Cerebellar nuclear complex (tissue), 1 donor: ENCODE data around the gene NPIPA5.
A peak's percentile ranks its signal among the peaks of the same experiment; 100 is the strongest.
"Not testable (repeated sequence)": the region's sequence is repeated elsewhere in the genome, so short reads cannot be mapped to it uniquely, and the experiment has no call there.

Experiments used
- DNase-seq, 2 experiments: peaks; one replicate each; lab custom pipeline; 2025; lab: John Stamatoyannopoulos, UW

NPIPA5 gene

GRCh38 chr16:15378194-15378593 lies at the start of gene NPIPA5:
NPIPA5 (minus strand) TSS chr16:15378294; CDS start chr16:15378294, 0 bp downstream.
- DNase-seq = not testable (repeated sequence)

- DNase-seq = no peak
These were observed 49.6 kb upstream of the NPIPA5 start for GRCh38 chr16:15427648-15428239.

- DNase-seq = no peak
These were observed 48.7 kb upstream of the NPIPA5 start for GRCh38 chr16:15426796-15427195.

GRCh38 chr16:15425861-15426260 lies 47.8 kb upstream of the NPIPA5 start:
- DNase-seq = no peak

- no peak for DNase-seq
These were observed 44.1 kb upstream of the NPIPA5 start for GRCh38 chr16:15422222-15422621.

GRCh38 chr16:15421696-15422095 lies 43.6 kb upstream of the NPIPA5 start:
- not testable (repeated sequence) for DNase-seq

- DNase-seq = no peak
These were observed 40.1 kb upstream of the NPIPA5 start for GRCh38 chr16:15418206-15418605.

- DNase-seq = no peak
These were observed 39.1 kb upstream of the NPIPA5 start for GRCh38 chr16:15417197-15417596.

- no peak for DNase-seq
These were observed 37.5 kb upstream of the NPIPA5 start for GRCh38 chr16:15415511-15415985.

- DNase-seq = not testable (repeated sequence)
These were observed 31.4 kb upstream of the NPIPA5 start for GRCh38 chr16:15409476-15409875.

- DNase-seq = not testable (repeated sequence)
These were observed 29.7 kb upstream of the NPIPA5 start for GRCh38 chr16:15407756-15408155.

- DNase-seq = no peak
These were observed 26.7 kb upstream of the NPIPA5 start for GRCh38 chr16:15404792-15405191.

GRCh38 chr16:15404091-15404490 lies 26.0 kb upstream of the NPIPA5 start:
- not testable (repeated sequence) for DNase-seq

- no peak for DNase-seq
These were observed 25.4 kb upstream of the NPIPA5 start for GRCh38 chr16:15403392-15403995.

GRCh38 chr16:15401972-15402371 lies 23.9 kb upstream of the NPIPA5 start:
- no peak for DNase-seq

- not testable (repeated sequence) for DNase-seq
These were observed 22.2 kb upstream of the NPIPA5 start for GRCh38 chr16:15400314-15400713.

GRCh38 chr16:15399317-15399716 lies 21.2 kb upstream of the NPIPA5 start:
- DNase-seq = no peak

GRCh38 chr16:15398618-15399316 lies 20.7 kb upstream of the NPIPA5 start:
- DNase-seq = no peak

- no peak for DNase-seq
These were observed 19.0 kb upstream of the NPIPA5 start for GRCh38 chr16:15396948-15397594.

- not testable (repeated sequence) for DNase-seq
These were observed 18.4 kb upstream of the NPIPA5 start for GRCh38 chr16:15396509-15396829.

GRCh38 chr16:15395631-15396508 lies 17.8 kb upstream of the NPIPA5 start, which contains the start of gene MPV17L:
MPV17L (plus strand) TSS chr16:15395754; CDS start chr16:15395898, 144 bp downstream.
- DNase-seq = peak in 1 of 2 experiments; percentile 1

GRCh38 chr16:15393025-15393424 lies 14.9 kb upstream of the NPIPA5 start:
- not testable (repeated sequence) for DNase-seq
